IPS DF 6.9 (cell line): ENCODE measurements around the gene CLINT1.

Experiments used
- DNase-seq: peaks from one replicate; pipeline ENCODE4 v3.0.0-alpha.2; 2013; ENCODE audit warnings: low read depth, low spot score
- H3K27ac ChIP-seq: one replicate; pipeline ENCODE4 v1.5.1; 2013; ENCODE audit warnings: low read length, control low read depth
- H3K27me3 ChIP-seq: 2 replicates; pipeline ENCODE4 v1.6.1; 2013; ENCODE audit warnings: mild to moderate bottlenecking, low read length; ENCODE audit not compliant: control insufficient read depth, insufficient read depth
- H3K36me3 ChIP-seq: 2 replicates; pipeline ENCODE4 v1.6.1; 2013; ENCODE audit warnings: low read length; ENCODE audit not compliant: control insufficient read depth, insufficient read depth
- H3K4me1 ChIP-seq: 2 replicates; pipeline ENCODE4 v1.6.1; 2013; ENCODE audit warnings: low read length; ENCODE audit not compliant: control insufficient read depth, insufficient read depth
- H3K4me3 ChIP-seq: 2 replicates; pipeline ENCODE4 v1.5.1; 2013; ENCODE audit warnings: mild to moderate bottlenecking, low read length
- H3K9me3 ChIP-seq: 2 replicates; pipeline ENCODE4 v1.6.1; 2013; ENCODE audit warnings: low read length, inconsistent platforms; ENCODE audit not compliant: control insufficient read depth, insufficient read depth
- WGBS: extraction: QIAGEN DNeasy Blood & Tissue Kit; methylation state at CpG from one replicate; pipeline ENCODE4 v1.1.7; 2013; ENCODE audit warnings: mixed read lengths, missing lambda C conversion rate; ENCODE audit not compliant: insufficient read length, insufficient coverage; 5-methylcytosine and 5-hydroxymethylcytosine counted together

Gene CLINT1

DNA sequence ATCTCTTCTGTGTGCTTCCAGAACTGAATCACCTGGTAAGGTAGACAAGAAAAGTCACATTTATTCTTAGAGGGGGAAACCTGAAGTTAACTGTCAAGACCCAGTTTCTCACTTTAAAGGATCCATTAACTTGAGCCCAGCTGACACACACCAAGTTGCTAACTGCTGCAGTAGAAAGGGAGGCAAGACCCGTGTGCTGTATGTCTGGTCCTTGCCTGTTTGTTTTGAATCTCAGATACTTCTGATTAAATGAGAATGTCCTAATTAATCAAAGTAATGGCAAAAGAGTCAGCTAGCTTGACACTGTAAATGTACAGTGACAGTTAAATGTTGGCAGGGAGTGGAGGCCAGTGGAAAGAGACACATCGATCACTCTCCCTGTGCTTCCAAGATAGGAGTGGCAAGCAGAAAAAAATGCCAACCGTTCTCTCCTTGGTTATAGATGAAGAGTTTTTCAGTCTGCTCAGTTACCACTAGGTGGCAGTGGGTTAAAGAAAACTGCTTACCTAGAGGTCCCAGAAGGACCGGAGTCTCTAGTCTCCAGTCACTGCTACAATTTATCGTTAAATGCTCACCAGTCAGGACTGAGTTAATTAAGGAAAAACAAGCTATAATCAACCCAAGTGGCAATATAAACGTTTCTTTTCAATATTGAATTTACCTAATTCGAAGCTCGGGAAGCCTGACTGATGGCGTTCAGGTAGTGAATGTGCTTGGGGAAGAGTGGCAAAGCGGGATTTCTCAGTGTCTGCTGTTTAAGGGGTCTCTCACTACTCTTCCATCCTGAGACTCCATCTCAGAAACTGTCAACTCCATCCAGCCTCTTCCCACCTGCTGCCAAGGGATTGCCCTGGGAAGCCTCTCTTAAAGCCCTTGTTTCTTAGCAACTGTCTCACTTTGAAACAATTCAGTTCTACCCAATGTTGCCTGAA lies 97.0 kb downstream of the CLINT1 start:
- Histone ChIP-seq H3K27me3 (no peaks in the 10 kb centered on the region), H3K9me3 (no peaks in the 10 kb centered on the region), H3K4me3 (no peak overlapping the region), H3K4me1 (no peaks in the 10 kb centered on the region), H3K36me3 (no peaks in the 10 kb centered on the region), H3K27ac (no peak overlapping the region)
- WGBS, result no CpG with 5 or more reads among the region's 10 CpGs
- DNase-seq, result peak; percentile 37

DNA sequence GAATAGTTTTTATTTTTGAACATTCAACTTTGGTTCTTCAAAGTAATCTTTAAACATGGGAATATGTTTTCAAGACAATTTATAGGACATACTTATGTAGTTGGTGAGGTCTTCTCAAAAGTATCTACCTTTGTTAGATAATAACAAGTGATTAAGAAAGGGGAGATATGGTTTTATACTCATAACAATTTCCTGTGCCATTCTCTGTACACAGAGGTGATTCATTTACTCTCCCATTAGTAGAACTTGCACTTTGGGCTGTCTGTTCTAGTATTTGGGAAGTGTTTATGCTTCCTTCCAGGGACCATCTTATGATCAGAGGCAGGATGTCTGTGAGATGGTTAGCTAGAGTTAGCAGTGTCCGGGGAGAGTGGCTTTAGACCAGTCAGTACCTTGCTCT lies 100.2 kb downstream of the CLINT1 start:
- DNase-seq, result no peak
- no peaks in the 10 kb centered on the region for H3K9me3 ChIP-seq
- H3K27me3 ChIP-seq, result no peaks in the 10 kb centered on the region
- H3K27ac ChIP-seq, result no peak overlapping the region
- H3K4me3 ChIP-seq, result no peak overlapping the region
- no peaks in the 10 kb centered on the region for H3K36me3 ChIP-seq
- no peaks in the 10 kb centered on the region for H3K4me1 ChIP-seq
- no CpG with 5 or more reads among the region's 1 CpG for WGBS

DNA sequence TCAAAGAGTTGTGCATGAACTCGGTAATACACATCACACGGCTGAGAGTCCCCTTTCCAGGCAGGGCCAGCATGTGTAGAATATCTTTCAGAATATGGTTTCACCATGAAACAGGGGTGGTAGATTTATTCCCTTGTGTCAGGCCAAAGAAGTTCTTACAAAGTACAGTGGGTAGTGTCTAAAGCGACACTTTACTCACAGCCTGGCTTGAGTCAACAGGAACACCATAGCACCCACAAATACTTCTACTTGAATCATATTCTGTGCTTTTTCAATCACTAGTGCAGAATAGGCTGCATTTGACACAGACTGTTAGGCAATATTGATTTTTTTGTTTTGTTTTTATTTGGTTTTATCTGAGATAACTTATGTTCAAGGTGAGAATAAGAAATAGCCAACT lies 102.8 kb downstream of the CLINT1 start:
- Histone ChIP-seq H3K4me1 (no peaks in the 10 kb centered on the region), H3K4me3 (no peak overlapping the region), H3K9me3 (no peaks in the 10 kb centered on the region), H3K27me3 (no peaks in the 10 kb centered on the region), H3K36me3 (no peaks in the 10 kb centered on the region), H3K27ac (no peak overlapping the region)
- no peak for DNase-seq
- no CpG with 5 or more reads among the region's 3 CpGs for WGBS

DNA sequence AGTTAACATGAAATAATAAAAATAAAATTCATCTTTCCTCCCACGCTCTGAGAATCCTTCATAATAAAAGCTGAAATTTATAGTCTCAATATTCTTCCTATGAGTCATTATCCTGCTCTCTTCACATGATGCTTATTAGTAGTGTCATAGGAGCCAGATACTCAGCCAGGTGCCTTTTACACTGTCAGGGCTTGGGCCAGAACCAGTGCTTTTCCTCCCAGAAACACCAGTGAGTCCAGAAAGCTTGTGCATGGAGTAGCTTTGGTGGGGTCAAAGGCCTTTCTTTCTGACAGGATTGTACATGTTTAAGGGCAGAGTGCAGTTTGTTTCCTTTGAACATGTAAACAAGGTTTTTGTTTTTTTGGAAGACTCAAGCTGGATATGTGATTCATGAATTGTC lies 108.6 kb downstream of the CLINT1 start:
- Histone ChIP-seq H3K27ac (no peak overlapping the region), H3K4me1 (no peaks in the 10 kb centered on the region), H3K9me3 (no peaks in the 10 kb centered on the region), H3K36me3 (no peaks in the 10 kb centered on the region), H3K4me3 (no peak overlapping the region), H3K27me3 (no peaks in the 10 kb centered on the region)
- WGBS, result no CpG with 5 or more reads among the region's 1 CpG
- no peak for DNase-seq

- Histone ChIP-seq H3K27me3 (peaks cover 4% of the 10 kb centered on the region; the same call in 1 of the 2 replicates), H3K4me1 (peaks cover 3% of the 10 kb centered on the region; the same call in 1 of the 2 replicates), H3K9me3 (no peaks in the 10 kb centered on the region), H3K36me3 (no peaks in the 10 kb centered on the region), H3K27ac (no peak overlapping the region), H3K4me3 (no peak overlapping the region)
- no peak for DNase-seq
- WGBS, result no CpG with 5 or more reads among the region's 11 CpGs
Measured at GRCh38 chr5:157749462-157749799, 109.5 kb downstream of the CLINT1 start.

DNA sequence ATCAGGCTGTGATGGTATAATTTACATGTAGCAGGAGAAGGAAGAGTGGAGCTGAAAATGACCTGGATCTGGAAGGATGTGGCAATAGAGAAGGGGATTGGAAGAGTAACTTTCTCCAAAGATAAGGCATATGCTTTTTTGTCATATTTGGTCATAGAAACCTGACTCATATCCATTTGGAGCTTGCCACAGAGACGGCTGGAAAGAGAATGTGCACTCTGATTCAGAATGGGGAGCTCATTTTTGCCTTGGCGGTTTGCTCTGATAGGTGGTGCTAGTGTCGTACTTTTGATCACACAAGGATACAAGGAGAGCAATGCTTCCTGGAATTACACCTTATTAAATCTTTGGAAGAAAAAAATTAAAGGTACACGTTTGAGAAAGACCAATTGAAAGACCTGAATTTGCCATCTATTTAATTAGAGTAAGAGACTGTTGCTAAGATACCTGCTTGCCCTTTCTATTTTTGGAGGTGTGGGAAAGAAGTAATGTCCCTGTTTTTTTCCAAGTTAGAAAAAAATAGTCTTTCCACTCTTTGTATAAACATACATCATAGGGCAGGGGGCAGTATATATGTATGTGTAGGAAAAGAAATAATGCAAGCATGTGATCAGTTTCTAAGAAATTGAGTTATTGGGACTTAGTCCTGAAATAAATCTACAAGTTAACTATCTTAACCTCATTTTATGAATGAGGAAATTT lies 110.0 kb downstream of the CLINT1 start:
- WGBS, result no CpG with 5 or more reads among the region's 4 CpGs
- peaks cover 4% of the 10 kb centered on the region; the same call in 1 of the 2 replicates for H3K4me1 ChIP-seq
- no peak for DNase-seq
- no peaks in the 10 kb centered on the region for H3K9me3 ChIP-seq
- peaks cover 7% of the 10 kb centered on the region; the same call in 1 of the 2 replicates for H3K27me3 ChIP-seq
- no peak overlapping the region for H3K4me3 ChIP-seq
- H3K36me3 ChIP-seq, result no peaks in the 10 kb centered on the region
- H3K27ac ChIP-seq, result no peak overlapping the region

GRCh38 chr5:157747766-157748700 lies 110.9 kb downstream of the CLINT1 start:
- peaks cover 7% of the 10 kb centered on the region; the same call in 1 of the 2 replicates for H3K27me3 ChIP-seq
- no peak overlapping the region for H3K27ac ChIP-seq
- no peak for DNase-seq
- peaks cover 4% of the 10 kb centered on the region; the same call in 1 of the 2 replicates for H3K4me1 ChIP-seq
- H3K4me3 ChIP-seq, result no peak overlapping the region
- no CpG with 5 or more reads among the region's 8 CpGs for WGBS
- H3K9me3 ChIP-seq, result no peaks in the 10 kb centered on the region
- no peaks in the 10 kb centered on the region for H3K36me3 ChIP-seq

GRCh38 chr5:157747173-157747740 lies 111.7 kb downstream of the CLINT1 start:
- H3K27me3 ChIP-seq, result peaks cover 7% of the 10 kb centered on the region; the same call in 1 of the 2 replicates
- H3K4me1 ChIP-seq, result peaks cover 4% of the 10 kb centered on the region; the same call in 1 of the 2 replicates
- DNase-seq, result no peak
- no peaks in the 10 kb centered on the region for H3K36me3 ChIP-seq
- no peaks in the 10 kb centered on the region for H3K9me3 ChIP-seq
- H3K27ac ChIP-seq, result no peak overlapping the region
- WGBS, result no CpG with 5 or more reads among the region's 6 CpGs
- H3K4me3 ChIP-seq, result no peak overlapping the region

- no peak for DNase-seq
- Histone ChIP-seq H3K27ac (no peak overlapping the region), H3K4me1 (peaks cover 4% of the 10 kb centered on the region; the same call in 1 of the 2 replicates), H3K27me3 (peaks cover 7% of the 10 kb centered on the region; the same call in 1 of the 2 replicates), H3K36me3 (no peaks in the 10 kb centered on the region), H3K4me3 (no peak overlapping the region), H3K9me3 (no peaks in the 10 kb centered on the region)
- no CpG with 5 or more reads among the region's 4 CpGs for WGBS
Measured at GRCh38 chr5:157745041-157745456, 113.9 kb downstream of the CLINT1 start.
